K562 (cell line): Measurements from ENCODE around the gene APOBEC3F.

Source experiments
- KLF13 ChIP-seq: fragments of 450-650 bp; IDR thresholded peaks from 2 replicates; pipeline ENCODE4 v1.6.1; 2016; ENCODE audit warnings: missing genetic modification characterization, low read depth, mild to moderate bottlenecking, missing compliant biosample characterization, moderate library complexity, borderline replicate concordance
- POLR2AphosphoS5 ChIP-seq: IDR thresholded peaks from 2 replicates; pipeline ENCODE4 v1.6.1; 2011; ENCODE audit warnings: mild to moderate bottlenecking, low read depth, low read length, moderate library complexity; ENCODE audit not compliant: control insufficient read depth, insufficient read depth
- RCOR1 ChIP-seq, 2 experiments: IDR thresholded peaks; 2 replicates each; pipeline ENCODE4 v1.6.1; 2012; ENCODE audit warnings: low read depth in 2 of 2, low read length in 2 of 2, borderline replicate concordance in 1 of 2, improper control_type of control experiment in 1 of 2
- TF ChIP-seq, protein P1 (sequence below), 2 experiments: fragments of 450-650 bp; formaldehyde crosslinking in 1 of 2; IDR thresholded peaks; 2 replicates each; pipeline versions ENCODE4 v1.4.0 to v1.6.1; 2014 to 2020; ENCODE audit warnings: mild to moderate bottlenecking in 2 of 2, borderline replicate concordance in 1 of 2, low read depth in 1 of 2
- TF ChIP-seq, protein P2 (sequence below): fragments of 450-650 bp; formaldehyde crosslinking; IDR thresholded peaks from 2 replicates; pipeline ENCODE4 v1.4.0; 2022; ENCODE audit warnings: missing genetic modification characterization
- TF ChIP-seq, protein P3 (sequence below), 3 experiments: IDR thresholded peaks in 2 of 3; conservative IDR thresholded peaks in 1 of 3; 2 replicates each; pipeline ENCODE4 v1.5.1; 2011 to 2012; ENCODE audit warnings: low read length in 3 of 3, mild to moderate bottlenecking in 3 of 3, control low read depth in 2 of 3, improper control_type of control experiment in 1 of 3, inconsistent platforms in 1 of 3, low read depth in 1 of 3, mixed read lengths in 1 of 3, moderate library complexity in 1 of 3; ENCODE audit not compliant: insufficient read depth in 2 of 3

DNA sequence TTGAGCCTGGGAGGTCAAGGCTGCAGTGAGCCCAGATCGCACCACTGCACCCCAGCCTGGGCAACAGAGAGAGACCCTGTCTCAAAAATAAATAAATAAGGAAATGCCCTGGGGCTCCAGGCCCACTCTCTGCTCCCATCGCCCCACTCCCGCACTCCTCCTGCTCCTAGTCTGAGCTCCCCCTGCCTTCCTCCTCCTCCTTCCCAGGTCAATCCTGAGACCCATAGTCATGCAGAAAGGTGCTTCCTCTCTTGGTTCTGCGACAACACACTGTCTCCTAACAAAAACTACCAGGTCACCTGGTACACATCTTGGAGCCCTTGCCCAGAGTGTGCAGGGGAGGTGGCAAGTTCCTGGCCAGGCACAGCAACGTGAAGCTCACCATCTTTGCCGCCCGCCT is 29.5 kb downstream of the APOBEC3F start:
- TF ChIP-seq, protein P1, sequence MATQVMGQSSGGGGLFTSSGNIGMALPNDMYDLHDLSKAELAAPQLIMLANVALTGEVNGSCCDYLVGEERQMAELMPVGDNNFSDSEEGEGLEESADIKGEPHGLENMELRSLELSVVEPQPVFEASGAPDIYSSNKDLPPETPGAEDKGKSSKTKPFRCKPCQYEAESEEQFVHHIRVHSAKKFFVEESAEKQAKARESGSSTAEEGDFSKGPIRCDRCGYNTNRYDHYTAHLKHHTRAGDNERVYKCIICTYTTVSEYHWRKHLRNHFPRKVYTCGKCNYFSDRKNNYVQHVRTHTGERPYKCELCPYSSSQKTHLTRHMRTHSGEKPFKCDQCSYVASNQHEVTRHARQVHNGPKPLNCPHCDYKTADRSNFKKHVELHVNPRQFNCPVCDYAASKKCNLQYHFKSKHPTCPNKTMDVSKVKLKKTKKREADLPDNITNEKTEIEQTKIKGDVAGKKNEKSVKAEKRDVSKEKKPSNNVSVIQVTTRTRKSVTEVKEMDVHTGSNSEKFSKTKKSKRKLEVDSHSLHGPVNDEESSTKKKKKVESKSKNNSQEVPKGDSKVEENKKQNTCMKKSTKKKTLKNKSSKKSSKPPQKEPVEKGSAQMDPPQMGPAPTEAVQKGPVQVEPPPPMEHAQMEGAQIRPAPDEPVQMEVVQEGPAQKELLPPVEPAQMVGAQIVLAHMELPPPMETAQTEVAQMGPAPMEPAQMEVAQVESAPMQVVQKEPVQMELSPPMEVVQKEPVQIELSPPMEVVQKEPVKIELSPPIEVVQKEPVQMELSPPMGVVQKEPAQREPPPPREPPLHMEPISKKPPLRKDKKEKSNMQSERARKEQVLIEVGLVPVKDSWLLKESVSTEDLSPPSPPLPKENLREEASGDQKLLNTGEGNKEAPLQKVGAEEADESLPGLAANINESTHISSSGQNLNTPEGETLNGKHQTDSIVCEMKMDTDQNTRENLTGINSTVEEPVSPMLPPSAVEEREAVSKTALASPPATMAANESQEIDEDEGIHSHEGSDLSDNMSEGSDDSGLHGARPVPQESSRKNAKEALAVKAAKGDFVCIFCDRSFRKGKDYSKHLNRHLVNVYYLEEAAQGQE (IDR thresholded peaks at IDR 0.05; ENCODE audit: borderline replicate concordance): no peak
- TF ChIP-seq, protein P1 (CRISPR knock-in tag; IDR thresholded peaks at IDR 0.05; ENCODE audit: low read depth): no peak
- TF ChIP-seq KLF13 (tag) (no peak), POLR2AphosphoS5 (no peak), RCOR1 (IDR thresholded peaks at IDR 0.05; ENCODE audit: borderline replicate concordance in 1 of 2, low read depth in 2 of 2, low read length in 2 of 2) (no peak)
- TF ChIP-seq, protein P2, sequence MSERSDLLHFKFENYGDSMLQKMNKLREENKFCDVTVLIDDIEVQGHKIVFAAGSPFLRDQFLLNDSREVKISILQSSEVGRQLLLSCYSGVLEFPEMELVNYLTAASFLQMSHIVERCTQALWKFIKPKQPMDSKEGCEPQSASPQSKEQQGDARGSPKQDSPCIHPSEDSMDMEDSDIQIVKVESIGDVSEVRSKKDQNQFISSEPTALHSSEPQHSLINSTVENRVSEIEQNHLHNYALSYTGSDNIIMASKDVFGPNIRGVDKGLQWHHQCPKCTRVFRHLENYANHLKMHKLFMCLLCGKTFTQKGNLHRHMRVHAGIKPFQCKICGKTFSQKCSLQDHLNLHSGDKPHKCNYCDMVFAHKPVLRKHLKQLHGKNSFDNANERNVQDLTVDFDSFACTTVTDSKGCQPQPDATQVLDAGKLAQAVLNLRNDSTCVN (CRISPR knock-in tag): no peak
- TF ChIP-seq, protein P3, sequence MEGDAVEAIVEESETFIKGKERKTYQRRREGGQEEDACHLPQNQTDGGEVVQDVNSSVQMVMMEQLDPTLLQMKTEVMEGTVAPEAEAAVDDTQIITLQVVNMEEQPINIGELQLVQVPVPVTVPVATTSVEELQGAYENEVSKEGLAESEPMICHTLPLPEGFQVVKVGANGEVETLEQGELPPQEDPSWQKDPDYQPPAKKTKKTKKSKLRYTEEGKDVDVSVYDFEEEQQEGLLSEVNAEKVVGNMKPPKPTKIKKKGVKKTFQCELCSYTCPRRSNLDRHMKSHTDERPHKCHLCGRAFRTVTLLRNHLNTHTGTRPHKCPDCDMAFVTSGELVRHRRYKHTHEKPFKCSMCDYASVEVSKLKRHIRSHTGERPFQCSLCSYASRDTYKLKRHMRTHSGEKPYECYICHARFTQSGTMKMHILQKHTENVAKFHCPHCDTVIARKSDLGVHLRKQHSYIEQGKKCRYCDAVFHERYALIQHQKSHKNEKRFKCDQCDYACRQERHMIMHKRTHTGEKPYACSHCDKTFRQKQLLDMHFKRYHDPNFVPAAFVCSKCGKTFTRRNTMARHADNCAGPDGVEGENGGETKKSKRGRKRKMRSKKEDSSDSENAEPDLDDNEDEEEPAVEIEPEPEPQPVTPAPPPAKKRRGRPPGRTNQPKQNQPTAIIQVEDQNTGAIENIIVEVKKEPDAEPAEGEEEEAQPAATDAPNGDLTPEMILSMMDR (IDR thresholded peaks at IDR 0.05 in 2 of 3, conservative IDR thresholded peaks at IDR 0.05 in 1 of 3; ENCODE audit: insufficient read depth in 2 of 3, low read depth in 1 of 3, low read length in 3 of 3): no peak
